Measurements from ENCODE around the gene CCL2. TPM values are rescaled to one million over a fixed set of nuclear protein-coding genes. Genes with fewer than 3 reads are reported as not detected.
A peak's percentile ranks its signal among the peaks of the same experiment; 100 is the strongest.
"Not testable (repeated sequence)": the region's sequence is repeated elsewhere in the genome, so short reads cannot be mapped to it uniquely, and the experiment has no call there.

The CCL2 gene
- total RNA-seq, 1 donor from 2014 or later: 34.1 TPM

DNA sequence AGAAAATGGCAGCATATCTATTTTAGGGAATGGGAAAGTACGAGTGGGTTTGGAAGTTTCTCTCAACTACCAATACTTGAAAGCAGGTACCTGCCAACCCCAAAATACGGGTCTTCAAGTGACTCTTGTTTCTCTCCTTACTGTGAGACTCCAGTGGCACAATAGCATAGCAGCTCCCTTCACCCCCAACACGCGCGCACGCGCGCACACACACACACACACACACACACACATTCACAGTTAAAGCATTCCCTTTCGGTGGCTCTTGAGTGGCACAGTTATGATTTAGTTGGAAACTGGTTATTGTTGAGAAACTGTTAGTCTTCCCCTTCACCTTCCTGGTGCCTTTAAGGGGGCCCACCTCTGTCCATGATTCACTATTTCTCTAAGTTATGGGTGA lies 30.0 kb upstream of the CCL2 start:
- Histone ChIP-seq H3K27ac (no peak overlapping the region), H3K36me3 (no peaks in the 10 kb centered on the region), H3K27me3 (ENCODE audit: low read depth) (no peaks in the 10 kb centered on the region), H3K9me3 (no peaks in the 10 kb centered on the region), H3K4me1 (peaks cover 38% of the 10 kb centered on the region), H3K4me3 (no peak overlapping the region)
- DNase-seq (no peak), ATAC-seq (no peak)
- intact Hi-C loops (cut with DNase I): no loop called here
- TF ChIP-seq, protein P1, sequence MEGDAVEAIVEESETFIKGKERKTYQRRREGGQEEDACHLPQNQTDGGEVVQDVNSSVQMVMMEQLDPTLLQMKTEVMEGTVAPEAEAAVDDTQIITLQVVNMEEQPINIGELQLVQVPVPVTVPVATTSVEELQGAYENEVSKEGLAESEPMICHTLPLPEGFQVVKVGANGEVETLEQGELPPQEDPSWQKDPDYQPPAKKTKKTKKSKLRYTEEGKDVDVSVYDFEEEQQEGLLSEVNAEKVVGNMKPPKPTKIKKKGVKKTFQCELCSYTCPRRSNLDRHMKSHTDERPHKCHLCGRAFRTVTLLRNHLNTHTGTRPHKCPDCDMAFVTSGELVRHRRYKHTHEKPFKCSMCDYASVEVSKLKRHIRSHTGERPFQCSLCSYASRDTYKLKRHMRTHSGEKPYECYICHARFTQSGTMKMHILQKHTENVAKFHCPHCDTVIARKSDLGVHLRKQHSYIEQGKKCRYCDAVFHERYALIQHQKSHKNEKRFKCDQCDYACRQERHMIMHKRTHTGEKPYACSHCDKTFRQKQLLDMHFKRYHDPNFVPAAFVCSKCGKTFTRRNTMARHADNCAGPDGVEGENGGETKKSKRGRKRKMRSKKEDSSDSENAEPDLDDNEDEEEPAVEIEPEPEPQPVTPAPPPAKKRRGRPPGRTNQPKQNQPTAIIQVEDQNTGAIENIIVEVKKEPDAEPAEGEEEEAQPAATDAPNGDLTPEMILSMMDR (IDR thresholded peaks at IDR 0.05): no peak

GRCh38 chr17:34226011-34226743 lies 28.9 kb upstream of the CCL2 start:
- Histone ChIP-seq H3K9me3 (no peaks in the 10 kb centered on the region), H3K4me1 (peaks cover 27% of the 10 kb centered on the region), H3K27me3 (ENCODE audit: low read depth) (no peaks in the 10 kb centered on the region), H3K27ac (no peak overlapping the region), H3K4me3 (no peak overlapping the region), H3K36me3 (no peaks in the 10 kb centered on the region)
- TF ChIP-seq, protein P1 (IDR thresholded peaks at IDR 0.05): no peak
- ATAC-seq (no peak), DNase-seq (no peak)
- intact Hi-C loops (cut with DNase I): no loop called here

DNA sequence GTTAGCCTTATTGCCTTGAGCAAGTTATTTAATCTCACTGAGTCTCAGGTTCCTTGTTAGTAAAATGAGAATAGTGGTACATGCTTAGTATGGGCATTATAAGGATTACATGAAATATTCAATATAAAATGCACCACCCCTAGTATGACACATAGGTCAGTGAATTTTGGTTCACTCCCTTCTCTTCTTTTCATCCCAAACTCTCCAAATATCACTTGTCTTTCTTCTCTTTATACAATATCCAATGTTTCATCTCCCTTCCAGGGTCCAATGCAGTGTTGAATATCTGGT lies 28.4 kb upstream of the CCL2 start:
- TF ChIP-seq, protein P1 (IDR thresholded peaks at IDR 0.05): no peak
- intact Hi-C loops (cut with DNase I): no loop called here
- DNase-seq (no peak), ATAC-seq (no peak)
- H3K36me3 ChIP-seq: no peaks in the 10 kb centered on the region
- no peak overlapping the region for H3K27ac ChIP-seq
- peaks cover 21% of the 10 kb centered on the region for H3K4me1 ChIP-seq
- no peak overlapping the region for H3K4me3 ChIP-seq
- no peaks in the 10 kb centered on the region for H3K27me3 ChIP-seq (ENCODE audit: low read depth)
- H3K9me3 ChIP-seq: no peaks in the 10 kb centered on the region

DNA sequence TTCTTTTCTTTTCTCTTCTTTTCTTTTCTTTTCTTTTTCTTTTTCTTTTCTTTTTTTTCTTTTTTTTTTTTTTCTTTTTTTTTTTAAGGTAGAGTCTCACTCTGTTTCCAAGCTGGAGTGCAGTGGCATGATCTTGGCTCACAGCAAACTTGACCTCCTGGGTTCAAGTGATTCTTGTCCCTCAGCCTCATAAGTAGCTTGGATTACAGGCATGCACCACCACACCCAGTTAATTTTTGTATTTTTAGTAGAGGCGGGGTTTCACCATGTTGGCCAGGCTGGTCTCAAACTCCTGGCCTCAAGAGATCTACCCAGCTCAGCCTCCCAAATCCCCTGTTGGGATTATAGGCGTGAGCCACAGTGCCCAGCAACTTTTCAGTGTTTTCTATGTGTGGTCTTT lies 27.8 kb upstream of the CCL2 start:
- intact Hi-C loops (cut with DNase I); H3K9me3 ChIP-seq; H3K27me3 ChIP-seq (ENCODE audit: low read depth); DNase-seq; H3K4me3 ChIP-seq; H3K36me3 ChIP-seq: not testable (repeated sequence)
- Histone ChIP-seq H3K4me1 (peaks cover 15% of the 10 kb centered on the region), H3K27ac (peak overlapping the region; percentile 47)
- ATAC-seq: peak; percentile 61 to 80

DNA sequence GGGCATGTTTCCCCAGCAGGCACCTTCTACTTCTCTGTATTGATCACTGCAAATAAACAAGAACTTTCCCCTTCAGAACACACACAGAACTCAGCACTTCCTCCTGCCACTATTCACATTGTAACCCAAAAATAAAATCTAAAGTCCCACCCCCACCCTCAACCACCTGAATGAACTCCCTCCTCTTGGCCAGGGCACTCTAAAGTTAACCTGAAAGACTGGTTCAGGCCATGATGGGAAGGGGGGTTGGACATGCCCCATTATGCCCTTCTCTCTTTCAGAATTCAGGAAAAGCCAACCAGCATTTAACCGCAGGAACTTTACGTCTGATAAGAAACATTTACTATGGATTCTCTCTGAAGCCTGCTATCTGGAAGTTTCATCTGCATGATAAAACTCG lies 27.4 kb upstream of the CCL2 start:
- peak; percentile 86 to 87 for ATAC-seq
- peaks cover 11% of the 10 kb centered on the region for H3K4me1 ChIP-seq
- intact Hi-C loops (cut with DNase I): no loop called here
- no peak overlapping the region for H3K4me3 ChIP-seq
- no peaks in the 10 kb centered on the region for H3K36me3 ChIP-seq
- peak overlapping the region; percentile 47 for H3K27ac ChIP-seq
- H3K27me3 ChIP-seq (ENCODE audit: low read depth): no peaks in the 10 kb centered on the region
- TF ChIP-seq, protein P1 (IDR thresholded peaks at IDR 0.05): no peak
- no peak for DNase-seq
- H3K9me3 ChIP-seq: no peaks in the 10 kb centered on the region

- Histone ChIP-seq H3K4me3 (no peak overlapping the region), H3K9me3 (no peaks in the 10 kb centered on the region), H3K36me3 (no peaks in the 10 kb centered on the region), H3K4me1 (peaks cover 16% of the 10 kb centered on the region), H3K27me3 (ENCODE audit: low read depth) (no peaks in the 10 kb centered on the region), H3K27ac (no peak overlapping the region)
- intact Hi-C loops (cut with DNase I): no loop called here
- TF ChIP-seq, protein P1 (IDR thresholded peaks at IDR 0.05): no peak
- ATAC-seq (no peak), DNase-seq (no peak)
Observed at GRCh38 chr17:34228781-34229180, 26.3 kb upstream of the CCL2 start.
